Measurements from ENCODE around the gene NPB. TPM values are rescaled to one million over a fixed set of nuclear protein-coding genes. Genes with fewer than 3 reads are reported as not detected.
"Not testable (repeated sequence)": the region's sequence is repeated elsewhere in the genome, so short reads cannot be mapped to it uniquely, and the experiment has no call there.

NPB gene
- polyA plus RNA-seq, 1 donor = 0.90 TPM

DNA sequence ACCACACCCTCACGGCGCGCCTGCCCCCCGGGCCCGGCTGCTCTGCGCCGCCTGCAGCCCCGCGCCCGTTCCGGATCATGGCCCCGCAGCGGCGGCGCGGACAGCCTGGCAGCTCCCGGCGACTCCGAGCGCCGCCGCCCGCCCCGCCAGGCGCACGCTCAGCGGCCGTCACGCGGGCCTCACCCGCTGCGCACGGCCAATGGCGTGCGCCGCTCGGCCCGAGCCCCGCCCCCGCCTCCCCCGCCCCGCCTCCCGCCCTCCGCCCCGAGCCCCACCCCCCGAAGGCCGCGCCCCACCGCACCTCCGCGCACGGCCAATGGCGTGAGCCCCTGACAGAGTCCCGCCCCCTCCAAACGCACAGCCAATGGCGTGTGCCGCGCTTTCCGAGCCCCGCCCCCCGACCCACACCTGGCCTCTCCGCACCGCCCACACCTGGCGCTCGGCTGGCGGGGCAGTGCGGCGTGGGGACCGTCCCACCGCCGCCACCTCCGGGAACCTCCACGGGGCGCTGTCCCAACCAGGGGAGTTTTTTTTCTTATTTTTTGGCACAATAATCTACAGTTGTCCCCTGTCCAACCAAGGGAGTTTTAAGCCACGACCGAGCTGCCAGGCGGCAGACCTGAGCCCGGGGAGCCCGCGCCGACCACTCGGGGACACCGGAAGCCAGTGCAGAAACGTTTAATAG lies 9.4 kb downstream of the NPB start, which contains the start of gene PCYT2:
Gene PCYT2, minus strand, starts transcription at position 123 of the 685 bp plus-strand sequence. Its CDS starts 44 bp downstream, at position 79.
- DNase-seq = peak; percentile 84

GRCh38 chr17:81911969-81912368 lies 9.9 kb downstream of the NPB start:
- DNase-seq = no peak

GRCh38 chr17:81912441-81913309 lies 10.6 kb downstream of the NPB start:
- DNase-seq = no peak

GRCh38 chr17:81913394-81914102 lies 11.5 kb downstream of the NPB start:
- DNase-seq = no peak

DNA sequence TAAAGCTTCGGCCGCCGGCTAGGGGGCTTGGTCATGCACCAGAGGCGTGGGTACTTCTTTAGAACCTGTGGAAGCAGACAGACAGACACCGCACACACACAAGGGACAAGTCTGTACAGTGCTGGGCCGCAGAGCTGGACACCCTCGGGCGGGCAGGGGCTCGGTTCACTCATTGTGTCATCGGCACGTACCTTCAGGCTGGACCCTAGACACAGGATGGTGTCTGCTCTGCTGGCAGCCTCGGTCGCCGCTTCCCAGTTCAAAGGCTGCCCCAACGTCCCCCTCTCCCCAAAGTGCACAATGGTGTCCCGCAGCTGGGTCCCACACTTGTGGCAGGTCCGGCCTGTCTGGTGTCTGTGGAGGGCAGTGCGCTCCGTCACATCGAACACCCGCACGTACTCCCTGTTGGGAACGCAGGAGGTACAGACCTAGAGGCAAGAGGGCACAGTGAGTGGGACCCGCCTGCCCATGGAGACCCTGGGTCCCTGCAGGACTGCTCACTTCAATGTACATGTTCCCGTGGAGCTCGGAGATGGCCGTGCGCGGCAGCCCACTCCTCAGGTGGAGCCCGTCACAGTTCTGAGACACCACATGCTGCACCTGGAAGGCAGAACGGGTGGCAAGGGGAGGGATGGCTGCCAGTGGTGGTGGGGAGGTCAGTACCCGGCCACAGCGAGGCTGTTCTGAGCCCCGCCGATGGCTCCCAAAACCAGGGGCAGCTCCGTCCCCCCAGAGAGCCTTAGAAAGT lies 12.2 kb downstream of the NPB start:
- no peak for DNase-seq

DNA sequence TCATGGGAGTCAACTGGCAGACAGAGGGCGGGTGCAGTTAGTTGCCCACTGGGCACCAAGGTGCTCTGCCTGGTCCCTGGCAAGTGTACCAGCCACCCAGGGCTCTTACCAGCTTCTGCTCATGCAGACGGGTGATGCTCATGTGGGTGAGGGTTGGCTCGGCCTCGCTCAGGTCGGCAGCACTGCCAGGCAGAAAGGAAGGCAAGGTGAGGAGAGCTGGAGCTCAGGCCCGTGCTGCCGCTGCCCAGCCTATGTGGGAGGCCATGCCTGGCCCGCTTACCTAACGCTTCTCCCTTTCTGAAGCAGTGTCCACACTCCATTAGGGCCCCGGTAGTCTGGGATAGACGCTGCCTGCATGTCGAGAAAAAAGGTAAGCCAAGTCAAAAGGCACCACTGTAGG lies 13.3 kb downstream of the NPB start:
- DNase-seq = no peak

- no peak for DNase-seq
These were observed 14.4 kb downstream of the NPB start for GRCh38 chr17:81916234-81917001.

- DNase-seq = peak; percentile 69
These were observed 15.7 kb downstream of the NPB start, which contains the start of gene SIRT7 for GRCh38 chr17:81917565-81918332. Gene SIRT7 (minus strand): TSS chr17:81918176. CDS start chr17:81918131, 45 bp downstream.

- not testable (repeated sequence) for DNase-seq
These were observed 16.3 kb downstream of the NPB start for GRCh38 chr17:81918333-81918669.

GRCh38 chr17:81918832-81919545 lies 17.0 kb downstream of the NPB start:
- DNase-seq = no peak

DNA sequence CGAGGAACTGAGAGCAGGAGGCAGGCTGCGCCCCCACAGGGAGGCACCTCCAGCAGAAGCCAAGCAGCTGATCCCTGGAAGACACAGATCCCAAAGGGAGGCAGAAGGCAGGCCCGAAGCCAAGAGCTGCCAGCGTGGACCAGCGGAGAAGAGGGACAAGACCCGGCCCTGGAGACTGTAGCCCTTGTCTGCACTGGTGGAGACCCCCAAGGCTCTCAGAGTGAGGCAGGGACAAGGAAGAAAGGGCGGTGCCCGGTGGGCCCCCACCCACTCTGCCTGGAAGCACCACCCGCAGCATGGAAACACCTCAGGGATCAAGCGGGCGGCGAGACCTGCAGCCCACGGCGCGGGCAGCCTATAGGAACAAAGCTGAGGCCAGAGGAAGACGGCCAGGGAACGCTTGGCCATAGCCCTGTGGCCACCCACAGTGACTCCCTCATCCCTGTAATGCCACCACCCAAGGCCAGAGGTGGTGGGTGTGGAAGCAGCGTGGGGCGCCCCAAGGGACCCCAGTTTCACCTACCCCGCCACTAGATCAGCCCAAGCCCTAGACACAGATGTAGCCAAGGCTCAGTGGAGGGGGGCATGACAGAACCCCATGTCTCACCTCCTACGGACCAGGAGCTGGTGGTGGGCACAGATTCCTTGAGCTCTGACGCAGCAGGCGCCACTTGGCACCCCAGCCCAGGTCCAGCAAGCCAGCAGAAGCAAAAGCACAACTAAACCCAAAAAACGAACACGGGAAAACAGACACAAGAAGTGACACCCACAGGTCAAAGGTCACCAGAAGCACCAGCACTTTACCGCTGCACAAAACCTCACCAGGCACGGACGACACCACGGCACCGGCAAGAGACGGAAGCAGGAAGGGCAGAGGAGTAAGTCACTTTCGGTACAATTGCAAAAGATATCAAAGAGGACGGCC lies 18.8 kb downstream of the NPB start:
- DNase-seq = no peak

DNA sequence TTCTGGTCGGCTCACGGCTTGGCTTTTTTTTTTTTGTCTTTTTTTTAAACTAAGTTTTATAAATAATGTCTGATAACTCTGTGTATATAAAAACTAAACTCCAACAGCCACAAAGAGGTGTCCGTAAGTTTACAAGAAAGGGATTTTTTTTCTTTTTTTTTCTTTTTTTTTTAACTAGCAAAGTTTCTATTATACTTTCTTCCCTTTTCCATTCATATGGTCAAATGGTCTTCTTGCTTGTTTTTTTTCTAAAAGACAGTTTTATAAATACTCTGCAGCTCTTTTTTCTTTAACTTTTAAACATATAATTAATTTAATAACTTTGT lies 19.5 kb downstream of the NPB start:
- no peak for DNase-seq

GRCh38 chr17:81921996-81922565 lies 20.0 kb downstream of the NPB start:
- no peak for DNase-seq

DNA sequence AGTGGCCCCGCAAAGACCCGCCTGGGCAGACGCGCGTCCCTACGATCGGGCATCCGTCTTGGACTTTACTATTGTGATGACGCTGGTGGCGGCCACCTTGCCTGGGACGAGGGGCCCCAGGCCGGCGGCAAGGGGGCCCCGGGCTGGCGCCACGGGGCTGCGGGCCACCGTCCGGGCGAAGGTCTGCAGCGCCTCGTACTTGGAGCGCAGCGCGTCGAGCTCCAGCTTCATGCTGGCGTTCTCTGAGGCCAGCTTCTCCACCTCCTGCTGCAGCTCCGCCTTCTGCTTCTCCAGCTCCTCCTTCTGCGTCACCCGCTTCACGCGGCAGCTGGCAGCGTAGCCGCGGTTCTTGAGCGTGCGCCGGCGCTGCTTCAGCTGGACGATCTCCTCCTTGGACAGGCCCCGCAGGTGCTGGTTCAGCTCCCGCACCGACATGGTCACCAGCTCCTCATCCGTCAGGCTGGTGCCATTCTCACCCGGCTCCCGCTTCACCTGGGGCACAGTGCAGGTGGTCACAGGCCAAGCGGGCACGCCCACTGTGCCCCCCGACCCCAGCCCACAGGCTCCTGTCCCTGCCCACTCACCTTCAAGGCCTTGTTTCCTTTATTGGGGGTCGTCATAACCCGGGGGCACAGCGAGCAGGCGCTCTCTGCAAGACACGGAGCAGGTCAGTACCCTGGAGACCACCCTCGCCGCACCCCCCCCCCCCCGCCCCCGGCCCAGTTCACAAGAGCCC lies 20.7 kb downstream of the NPB start:
- DNase-seq = no peak

DNA sequence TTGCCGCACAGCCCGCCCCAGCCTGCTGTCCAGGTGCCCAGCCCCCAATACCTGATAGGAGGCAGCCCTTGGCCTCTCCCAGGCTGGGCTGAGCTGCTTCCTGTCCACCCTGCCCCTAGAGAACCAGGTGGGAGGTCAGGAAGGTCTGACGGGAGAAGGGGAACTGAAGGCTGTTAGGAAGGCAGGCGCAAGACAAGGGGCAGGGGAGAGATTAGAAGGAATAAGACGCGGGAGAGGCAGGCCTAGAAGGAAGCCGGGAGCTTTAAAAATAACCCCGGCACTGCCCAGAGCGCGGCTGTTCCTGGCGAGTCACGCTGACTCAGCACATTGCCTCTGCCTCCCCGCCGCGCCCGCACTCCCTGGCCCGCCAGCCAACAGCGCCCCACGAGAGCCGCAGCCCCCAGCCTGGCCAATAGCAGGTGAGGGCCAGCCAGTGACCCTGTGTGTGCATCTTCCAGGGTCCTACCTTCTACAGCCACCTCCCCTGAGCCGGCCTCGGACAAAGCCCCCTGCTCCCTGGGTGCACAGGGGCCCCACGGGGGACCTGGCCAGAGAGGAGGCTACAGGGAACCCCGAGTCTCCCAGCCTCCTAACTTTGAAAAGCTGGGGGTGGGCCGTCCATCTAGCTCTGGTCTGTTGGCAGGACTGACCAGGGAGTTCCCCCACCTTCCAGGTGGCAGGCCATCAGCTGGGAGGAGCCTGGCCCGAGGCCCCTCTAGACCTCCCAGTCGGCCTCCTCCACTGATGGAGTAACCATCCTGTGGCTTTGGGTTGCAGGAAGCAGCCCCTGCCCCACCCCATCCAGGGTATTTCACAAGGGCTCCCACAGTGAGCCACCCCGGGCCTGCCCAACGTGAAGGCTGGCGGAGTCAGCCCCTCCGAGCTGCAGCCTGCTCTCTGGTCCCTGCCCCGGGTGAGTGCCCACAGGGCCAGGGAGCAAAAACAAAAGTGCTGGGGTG lies 21.5 kb downstream of the NPB start:
- no peak for DNase-seq

Data from left kidney (tissue), 2 donors.